GM12878 (cell line): ENCODE results near the gene RIPK4. TPM values are rescaled to one million over a fixed set of nuclear protein-coding genes. Genes with fewer than 3 reads are reported as not detected.

ENCODE experiments used
- ATAC-seq: fragments of 200-7000 bp; cut with Tn5 transposase; 3 replicates; pipeline ENCODE4 v1.9.1; 2020; ENCODE audit warnings: mild to moderate bottlenecking, moderate library complexity
- BruUV-seq: library from RNA; stranded (reverse); fragments of 400-500 nt; replicated peaks from 2 replicates; lab custom pipeline; 2021; lab: Mats Ljungman, UMichigan
- CTCF ChIA-PET: fragments of 300-600 bp; sonication (Branson Sonifier 250); formaldehyde crosslinking; extraction: SDS; loops from one replicate; lab custom pipeline; 2021; ENCODE audit warnings: inconsistent platforms; lab: Yijun Ruan, JAX
- POLR2A ChIA-PET: fragments of 350-600 bp; formaldehyde crosslinking; extraction: SDS; loops from one replicate; lab custom pipeline; 2021; ENCODE audit warnings: inconsistent platforms; lab: Charles Lee
- RAD21 ChIA-PET: fragments of 300-600 bp; sonication (Branson Sonifier 250); formaldehyde crosslinking; loops from one replicate; lab custom pipeline; 2023; ENCODE audit warnings: antibody characterized with exemption; ENCODE audit not compliant: unreplicated experiment; lab: Charles Lee
- SMC1A ChIA-PET: fragments of 300-600 bp; sonication (Branson Sonifier 250); formaldehyde crosslinking; loops from one replicate; lab custom pipeline; 2023; ENCODE audit not compliant: unreplicated experiment, uncharacterized antibody; lab: Charles Lee
- DNase-seq: peaks from one replicate; pipeline ENCODE4 v3.0.0-alpha.2; 2011; ENCODE audit warnings: low read depth, low spot score
- FAIRE-seq: peaks from 3 replicates; lab custom pipeline; 2011; peaks lifted over from hg19 to GRCh38; lab: Jason Lieb, UNC
- H2AFZ ChIP-seq: 2 replicates; pipeline ENCODE4 v1.6.0; 2011; ENCODE audit warnings: low read depth, low read length, control low read depth; ENCODE audit not compliant: control insufficient read depth
- H3K27ac ChIP-seq: 2 replicates; pipeline ENCODE4 v1.5.1; 2011; ENCODE audit warnings: control low read depth; ENCODE audit not compliant: control insufficient read depth, insufficient read depth
- H3K27me3 ChIP-seq, 2 experiments: replicated peaks in 1 of 2; 2 replicates each; pipeline versions ENCODE4 v1.6.0 to v1.6.1; 2011; ENCODE audit warnings: low read length in 1 of 2; ENCODE audit not compliant: control insufficient read depth in 2 of 2, insufficient read depth in 2 of 2
- H3K36me3 ChIP-seq, 2 experiments: 2 replicates each; pipeline ENCODE4 v1.5.1; 2011; ENCODE audit warnings: low read length in 1 of 2; ENCODE audit not compliant: control insufficient read depth in 2 of 2, insufficient read depth in 2 of 2
- H3K4me1 ChIP-seq: 2 replicates; pipeline ENCODE4 v1.6.1; 2011; ENCODE audit warnings: mild to moderate bottlenecking, low read length, moderate library complexity, mixed read lengths; ENCODE audit not compliant: control insufficient read depth, insufficient read depth
- H3K4me2 ChIP-seq: 2 replicates; pipeline ENCODE4 v1.6.0; 2011; ENCODE audit warnings: control low read depth; ENCODE audit not compliant: control insufficient read depth, insufficient read depth
- H3K4me3 ChIP-seq: fragments of 200-600 bp; sonication (generic); 2 replicates; pipeline ENCODE4 v1.5.1; 2016
- H3K79me2 ChIP-seq: 2 replicates; pipeline ENCODE4 v1.6.0; 2011; ENCODE audit warnings: low read length; ENCODE audit not compliant: control insufficient read depth, insufficient read depth
- H3K9ac ChIP-seq: 2 replicates; pipeline ENCODE4 v1.8.0; 2011; ENCODE audit warnings: low read length, control low read depth, mixed read lengths; ENCODE audit not compliant: control insufficient read depth, insufficient read depth
- H3K9me3 ChIP-seq: replicated peaks from 3 replicates; pipeline ENCODE4 v1.5.1; 2011; ENCODE audit warnings: mild to moderate bottlenecking, low read length; ENCODE audit not compliant: control insufficient read depth, insufficient read depth
- H4K20me1 ChIP-seq: 2 replicates; pipeline ENCODE4 v1.6.0; 2011; ENCODE audit not compliant: control insufficient read depth, insufficient read depth
- CEBPB ChIP-seq, 2 experiments: fragments of 150-350 bp in 1 of 2; IDR thresholded peaks; 2 replicates each; pipeline ENCODE4 v1.6.1; 2012 to 2014; ENCODE audit warnings: low read depth in 2 of 2, low read length in 2 of 2, borderline replicate concordance in 1 of 2, inconsistent platforms in 1 of 2
- EED ChIP-seq: sonication (generic); IDR thresholded peaks from 2 replicates; pipeline ENCODE4 v1.6.1; 2016; ENCODE audit warnings: antibody characterized with exemption, low read depth
- GABPA ChIP-seq: IDR thresholded peaks from 2 replicates; pipeline ENCODE4 v1.6.1; 2014; ENCODE audit warnings: antibody characterized with exemption, low read depth, mild to moderate bottlenecking, inconsistent platforms
- MTA3 ChIP-seq: IDR thresholded peaks from 2 replicates; pipeline ENCODE4 v1.6.1; 2012; ENCODE audit warnings: low read length, inconsistent platforms, borderline replicate concordance
- SREBF2 ChIP-seq: IDR thresholded peaks from 2 replicates; pipeline ENCODE4 v1.6.1; 2012; ENCODE audit warnings: mild to moderate bottlenecking, low read length
- WGBS: methylation state at CpG from one replicate; pipeline ENCODE4 v1.1.6; 2016; ENCODE audit warnings: low lambda C conversion rate; ENCODE audit not compliant: insufficient replicate concordance, insufficient coverage; ENCODE audit errors: missing lambda C conversion rate; 5-methylcytosine and 5-hydroxymethylcytosine counted together
- in situ Hi-C: fragments of 300-500 bp; cut with MboI; formaldehyde crosslinking; loops from 9 replicates; pipeline ENCODE4 v1.14.3; 2018; ENCODE audit warnings: mixed read lengths
- intact Hi-C: fragments of 100-400 bp; cut with micrococcal nuclease; formaldehyde crosslinking; loops from one replicate; pipeline ENCODE4 v1.14.2; 2022; ENCODE audit not compliant: unreplicated experiment
- polyA plus RNA-seq, 11 experiments: library from polyadenylated mRNA; depleted of rRNA in 4 of 11; unstranded in 6 of 11; stranded (reverse) in 5 of 11; fragments of >200 nt; fragmentation: Nextera tagmentation in 4 of 11; fragmentation: Illumina TruSeq in 1 of 11; extraction: Ambion mirVana in 4 of 11; extraction: Trizol in 1 of 11; gene quantifications; 1 replicate in 1 of 11; 2 replicates in 10 of 11; pipeline versions ENCODE4 v1.2.1 to v1.2.3, GENCODE V29; 2011 to 2016; ENCODE audit warnings: inconsistent platforms in 2 of 11, missing spikeins in 2 of 11, low read depth in 1 of 11
- total RNA-seq, 4 experiments: library from RNA; depleted of rRNA in 3 of 4; stranded (reverse); fragments of >200 nt in 3 of 4; fragmentation: Illumina TruSeq in 1 of 4; extraction: Trizol in 1 of 4; gene quantifications; 2 replicates each; pipeline versions ENCODE4 v1.2.1 to v1.2.3, GENCODE V29; 2013 to 2021
- TF ChIP-seq, protein P1 (sequence below), 3 experiments: IDR thresholded peaks in 2 of 3; conservative IDR thresholded peaks in 1 of 3; 2 replicates each; pipeline ENCODE4 v1.5.1; 2011; ENCODE audit warnings: low read depth in 3 of 3, low read length in 3 of 3, mild to moderate bottlenecking in 3 of 3, control low read depth in 2 of 3, moderate library complexity in 2 of 3, inconsistent platforms in 1 of 3, mixed read lengths in 1 of 3; ENCODE audit not compliant: control insufficient read depth in 2 of 3, insufficient read depth in 1 of 3; ENCODE audit errors: extremely low read depth in 1 of 3
- TF ChIP-seq, protein P2 (sequence below): fragments of 450-650 bp; conservative IDR thresholded peaks from 2 replicates; pipeline ENCODE4 v1.6.1; 2017; ENCODE audit warnings: mild to moderate bottlenecking, moderate library complexity
- TF ChIP-seq, protein P3 (sequence below): IDR thresholded peaks from 2 replicates; pipeline ENCODE4 v1.6.1; 2012; ENCODE audit warnings: low read length, inconsistent platforms

RIPK4 gene
- total and polyA plus RNA-seq, 10 of the 15 experiments (the other 5 are each of a cell fraction or from before 2014, with no cell fraction given), result 0.05 TPM; not detected in 9

DNA sequence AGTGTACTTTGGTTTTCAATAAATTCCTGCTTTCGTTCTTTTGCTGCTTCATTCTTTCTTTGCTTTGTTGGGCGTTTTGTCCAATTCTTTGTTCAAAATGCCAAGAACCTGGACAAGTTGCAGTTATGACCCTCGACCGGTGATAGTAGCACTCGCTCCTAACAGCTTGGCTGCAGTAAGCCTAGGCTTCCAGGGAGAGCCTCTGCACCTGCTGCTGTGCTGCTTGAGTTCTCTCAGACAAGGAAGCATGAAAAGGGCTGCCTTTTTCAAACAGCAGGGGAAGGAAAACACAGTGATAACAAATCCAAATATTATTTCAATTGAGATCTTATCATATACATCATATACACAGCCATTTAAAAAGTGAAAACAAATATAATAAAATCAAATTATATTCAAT lies 12.8 kb upstream of the RIPK4 start (continued):
- TF ChIP-seq, protein P1, sequence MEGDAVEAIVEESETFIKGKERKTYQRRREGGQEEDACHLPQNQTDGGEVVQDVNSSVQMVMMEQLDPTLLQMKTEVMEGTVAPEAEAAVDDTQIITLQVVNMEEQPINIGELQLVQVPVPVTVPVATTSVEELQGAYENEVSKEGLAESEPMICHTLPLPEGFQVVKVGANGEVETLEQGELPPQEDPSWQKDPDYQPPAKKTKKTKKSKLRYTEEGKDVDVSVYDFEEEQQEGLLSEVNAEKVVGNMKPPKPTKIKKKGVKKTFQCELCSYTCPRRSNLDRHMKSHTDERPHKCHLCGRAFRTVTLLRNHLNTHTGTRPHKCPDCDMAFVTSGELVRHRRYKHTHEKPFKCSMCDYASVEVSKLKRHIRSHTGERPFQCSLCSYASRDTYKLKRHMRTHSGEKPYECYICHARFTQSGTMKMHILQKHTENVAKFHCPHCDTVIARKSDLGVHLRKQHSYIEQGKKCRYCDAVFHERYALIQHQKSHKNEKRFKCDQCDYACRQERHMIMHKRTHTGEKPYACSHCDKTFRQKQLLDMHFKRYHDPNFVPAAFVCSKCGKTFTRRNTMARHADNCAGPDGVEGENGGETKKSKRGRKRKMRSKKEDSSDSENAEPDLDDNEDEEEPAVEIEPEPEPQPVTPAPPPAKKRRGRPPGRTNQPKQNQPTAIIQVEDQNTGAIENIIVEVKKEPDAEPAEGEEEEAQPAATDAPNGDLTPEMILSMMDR (IDR thresholded peaks at IDR 0.05 in 2 of 3, conservative IDR thresholded peaks at IDR 0.05 in 1 of 3; ENCODE audit: control insufficient read depth in 2 of 3, extremely low read depth in 1 of 3, insufficient read depth in 1 of 3, low read depth in 3 of 3, low read length in 3 of 3), result no peak
- no peak for TF ChIP-seq SREBF2
- TF ChIP-seq, all 136 proteins: peak for 0

DNA sequence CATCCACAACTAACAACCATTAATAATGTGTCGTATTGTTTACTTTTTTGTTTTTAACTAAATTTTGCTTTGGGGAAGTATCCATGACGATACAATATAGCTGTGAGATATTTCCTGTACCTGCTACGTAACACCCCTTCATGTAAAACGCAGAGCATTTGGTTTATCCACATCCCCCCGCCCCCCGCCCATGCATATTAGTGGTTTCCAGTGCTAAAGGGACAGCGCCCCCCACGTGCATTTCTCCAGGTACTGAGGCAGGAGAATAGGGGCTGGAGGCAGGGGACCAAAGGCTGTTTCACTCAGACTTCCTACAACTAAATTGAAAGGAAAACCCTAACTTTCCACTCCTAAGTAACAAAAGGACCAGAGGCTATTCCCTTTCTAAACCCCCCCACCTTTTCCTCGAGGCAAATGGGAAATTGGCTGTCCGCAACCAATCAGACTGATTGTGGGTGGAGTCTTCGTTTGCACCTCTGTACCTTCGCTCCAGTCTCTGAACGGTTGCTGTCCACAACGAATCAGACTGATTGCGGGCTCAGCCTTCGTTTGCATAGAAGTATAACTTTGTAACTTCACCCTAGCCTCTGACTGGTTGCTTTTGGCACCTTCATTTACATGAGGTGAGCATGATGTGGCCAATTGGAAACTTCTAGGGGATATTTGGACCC lies 12.2 kb upstream of the RIPK4 start:
- WGBS, result 3% methylated on average over 16 of the region's 16 CpGs
- Histone ChIP-seq H3K4me3 (no peak overlapping the region), H3K4me2 (no peak overlapping the region), H3K36me3 (no peaks in the 10 kb centered on the region), H2AFZ (no peak overlapping the region), H3K4me1 (no peaks in the 10 kb centered on the region), H4K20me1 (no peaks in the 10 kb centered on the region), H3K27ac (no peak overlapping the region), H3K27me3 (peaks cover 0 to 3% of the 10 kb centered on the region in 2 experiments; a peak in 3 of 4 replicates), H3K79me2 (no peaks in the 10 kb centered on the region), H3K9ac (no peak overlapping the region), H3K9me3 (no peaks in the 10 kb centered on the region)
- FAIRE-seq, result no peak
- BruUV-seq, result no TSS peak
- no peak for DNase-seq
- intact Hi-C loops, result no loop called here
- SMC1A ChIA-PET, result interaction anchor here (0.5 to 1.1 kb wide), 4 partner anchors 9 to 167 kb away, joined by 3 to 6 read pairs (median 3); no protein-coding TSS in a partner anchor
- CTCF ChIA-PET, result interaction anchor here (0.7 to 1.5 kb wide), 7 partner anchors 9 to 497 kb away, joined by 3 to 4 read pairs (median 4); no protein-coding TSS in a partner anchor
- RAD21 ChIA-PET, result interaction anchor here (0.6 kb wide), 1 partner anchor 167 kb away, joined by 3 read pairs; no protein-coding TSS in a partner anchor
- peak; percentile 41; the same call in 2 of the 3 replicates for ATAC-seq
- in situ Hi-C loops, result no loop called here
- POLR2A ChIA-PET, result interaction anchor here (0.6 kb wide), 1 partner anchor 11 kb away, joined by 3 read pairs; no protein-coding TSS in a partner anchor
- TF ChIP-seq GABPA (no peak), MTA3 (no peak), EED (no peak), CEBPB (IDR thresholded peaks at IDR 0.05; ENCODE audit: borderline replicate concordance in 1 of 2, low read depth in 2 of 2, low read length in 2 of 2) (no peak)
- TF ChIP-seq, protein P2, sequence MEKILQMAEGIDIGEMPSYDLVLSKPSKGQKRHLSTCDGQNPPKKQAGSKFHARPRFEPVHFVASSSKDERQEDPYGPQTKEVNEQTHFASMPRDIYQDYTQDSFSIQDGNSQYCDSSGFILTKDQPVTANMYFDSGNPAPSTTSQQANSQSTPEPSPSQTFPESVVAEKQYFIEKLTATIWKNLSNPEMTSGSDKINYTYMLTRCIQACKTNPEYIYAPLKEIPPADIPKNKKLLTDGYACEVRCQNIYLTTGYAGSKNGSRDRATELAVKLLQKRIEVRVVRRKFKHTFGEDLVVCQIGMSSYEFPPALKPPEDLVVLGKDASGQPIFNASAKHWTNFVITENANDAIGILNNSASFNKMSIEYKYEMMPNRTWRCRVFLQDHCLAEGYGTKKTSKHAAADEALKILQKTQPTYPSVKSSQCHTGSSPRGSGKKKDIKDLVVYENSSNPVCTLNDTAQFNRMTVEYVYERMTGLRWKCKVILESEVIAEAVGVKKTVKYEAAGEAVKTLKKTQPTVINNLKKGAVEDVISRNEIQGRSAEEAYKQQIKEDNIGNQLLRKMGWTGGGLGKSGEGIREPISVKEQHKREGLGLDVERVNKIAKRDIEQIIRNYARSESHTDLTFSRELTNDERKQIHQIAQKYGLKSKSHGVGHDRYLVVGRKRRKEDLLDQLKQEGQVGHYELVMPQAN, result no peak
- TF ChIP-seq, protein P3, sequence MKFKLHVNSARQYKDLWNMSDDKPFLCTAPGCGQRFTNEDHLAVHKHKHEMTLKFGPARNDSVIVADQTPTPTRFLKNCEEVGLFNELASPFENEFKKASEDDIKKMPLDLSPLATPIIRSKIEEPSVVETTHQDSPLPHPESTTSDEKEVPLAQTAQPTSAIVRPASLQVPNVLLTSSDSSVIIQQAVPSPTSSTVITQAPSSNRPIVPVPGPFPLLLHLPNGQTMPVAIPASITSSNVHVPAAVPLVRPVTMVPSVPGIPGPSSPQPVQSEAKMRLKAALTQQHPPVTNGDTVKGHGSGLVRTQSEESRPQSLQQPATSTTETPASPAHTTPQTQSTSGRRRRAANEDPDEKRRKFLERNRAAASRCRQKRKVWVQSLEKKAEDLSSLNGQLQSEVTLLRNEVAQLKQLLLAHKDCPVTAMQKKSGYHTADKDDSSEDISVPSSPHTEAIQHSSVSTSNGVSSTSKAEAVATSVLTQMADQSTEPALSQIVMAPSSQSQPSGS, result no peak
